Calu3 (cell line): ENCODE data around the gene NUB1. TPM values are rescaled to one million over a fixed set of nuclear protein-coding genes. Genes with fewer than 3 reads are reported as not detected.

Experiments
- BruUV-seq: library from RNA; stranded (reverse); fragments of 400-500 nt; replicated peaks from 2 replicates; lab custom pipeline; 2021; lab: Mats Ljungman, UMichigan
- CTCF ChIA-PET: fragments of 300-600 bp; sonication (Branson Sonifier 250); formaldehyde crosslinking; loops from one replicate; lab custom pipeline; 2022; ENCODE audit warnings: antibody characterized with exemption; lab: Charles Lee
- DNase-seq: peaks from one replicate; pipeline ENCODE4 v3.0.0; 2022
- H3K27ac Mint-ChIP-seq: one replicate; pipeline ENCODE4 v1.8.0; 2022; ENCODE audit warnings: mixed read lengths; ENCODE audit not compliant: unreplicated experiment
- H3K27me3 Mint-ChIP-seq: one replicate; pipeline ENCODE4 v1.8.0; 2022; ENCODE audit warnings: mixed read lengths; ENCODE audit not compliant: unreplicated experiment
- H3K36me3 Mint-ChIP-seq: one replicate; pipeline ENCODE4 v1.8.0; 2022; ENCODE audit warnings: mild to moderate bottlenecking, moderate library complexity, mixed read lengths; ENCODE audit not compliant: insufficient read depth, unreplicated experiment
- H3K4me1 Mint-ChIP-seq: one replicate; pipeline ENCODE4 v1.8.0; 2022; ENCODE audit warnings: mild to moderate bottlenecking, low read depth, mixed read lengths; ENCODE audit not compliant: unreplicated experiment
- H3K4me3 Mint-ChIP-seq: one replicate; pipeline ENCODE4 v1.8.0; 2022; ENCODE audit warnings: mild to moderate bottlenecking, low read depth, moderate library complexity, mixed read lengths; ENCODE audit not compliant: unreplicated experiment
- H3K9me3 Mint-ChIP-seq: one replicate; pipeline ENCODE4 v1.8.0; 2022; ENCODE audit warnings: low read depth, mixed read lengths; ENCODE audit not compliant: unreplicated experiment
- intact Hi-C: fragments of 100-400 bp; cut with micrococcal nuclease; formaldehyde crosslinking; loops from one replicate; pipeline ENCODE4 v1.10.0; 2022; ENCODE audit not compliant: unreplicated experiment
- total RNA-seq: library from RNA; stranded (reverse); gene quantifications from 2 replicates; pipeline ENCODE4 v1.2.3, GENCODE V29; 2022
- TF ChIP-seq, protein P1 (sequence below): fragments of 200-600 bp; IDR thresholded peaks from one replicate; pipeline ENCODE4 v1.8.0; 2022; ENCODE audit warnings: antibody characterized with exemption; ENCODE audit not compliant: unreplicated experiment

Gene NUB1
- total RNA-seq, 1 experiment from 2014 or later: 56.2 TPM

DNA sequence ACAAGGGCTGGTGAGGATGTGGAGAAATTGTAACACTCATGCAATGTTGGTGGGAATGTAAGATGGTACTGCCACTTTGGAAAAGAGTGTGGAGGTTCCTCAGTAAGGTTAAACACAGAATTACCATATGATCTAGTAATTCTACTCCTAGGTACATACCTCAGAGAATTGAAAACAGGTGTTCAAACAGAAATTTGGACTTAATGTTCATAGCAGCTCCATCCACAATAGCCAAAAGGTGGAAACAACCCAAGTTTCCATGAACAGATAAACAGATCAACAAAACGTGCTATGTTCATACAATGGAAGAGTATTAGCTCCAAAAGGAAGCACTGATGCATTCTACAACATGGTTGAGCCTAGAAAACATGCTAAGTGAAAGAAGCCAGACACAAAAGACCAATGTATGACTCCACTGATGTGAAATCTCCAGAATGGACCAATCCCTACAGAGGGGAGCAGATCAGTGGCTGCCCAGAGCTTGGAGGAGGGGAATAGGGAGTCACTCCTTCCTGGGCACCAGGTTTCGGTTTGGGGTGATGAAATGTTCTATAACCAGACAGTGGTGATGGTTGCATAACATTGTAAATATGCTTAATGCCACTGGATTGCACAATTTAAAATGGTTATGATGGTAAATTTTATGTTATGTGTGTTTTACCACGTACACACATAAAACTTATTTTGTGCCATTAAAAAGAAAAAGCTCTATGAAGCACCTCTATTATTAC, 73.9 kb downstream of the NUB1 start:
- CTCF ChIA-PET: interaction anchor here (0.6 kb wide), 1 partner anchor 32 kb away, joined by 3 read pairs; no protein-coding TSS in a partner anchor
- intact Hi-C loops: no loop called here
- no TSS peak for BruUV-seq
- TF ChIP-seq, protein P1, sequence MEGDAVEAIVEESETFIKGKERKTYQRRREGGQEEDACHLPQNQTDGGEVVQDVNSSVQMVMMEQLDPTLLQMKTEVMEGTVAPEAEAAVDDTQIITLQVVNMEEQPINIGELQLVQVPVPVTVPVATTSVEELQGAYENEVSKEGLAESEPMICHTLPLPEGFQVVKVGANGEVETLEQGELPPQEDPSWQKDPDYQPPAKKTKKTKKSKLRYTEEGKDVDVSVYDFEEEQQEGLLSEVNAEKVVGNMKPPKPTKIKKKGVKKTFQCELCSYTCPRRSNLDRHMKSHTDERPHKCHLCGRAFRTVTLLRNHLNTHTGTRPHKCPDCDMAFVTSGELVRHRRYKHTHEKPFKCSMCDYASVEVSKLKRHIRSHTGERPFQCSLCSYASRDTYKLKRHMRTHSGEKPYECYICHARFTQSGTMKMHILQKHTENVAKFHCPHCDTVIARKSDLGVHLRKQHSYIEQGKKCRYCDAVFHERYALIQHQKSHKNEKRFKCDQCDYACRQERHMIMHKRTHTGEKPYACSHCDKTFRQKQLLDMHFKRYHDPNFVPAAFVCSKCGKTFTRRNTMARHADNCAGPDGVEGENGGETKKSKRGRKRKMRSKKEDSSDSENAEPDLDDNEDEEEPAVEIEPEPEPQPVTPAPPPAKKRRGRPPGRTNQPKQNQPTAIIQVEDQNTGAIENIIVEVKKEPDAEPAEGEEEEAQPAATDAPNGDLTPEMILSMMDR: no peak
- peaks cover 5% of the 10 kb centered on the region for H3K36me3 Mint-ChIP-seq
- peaks cover 72% of the 10 kb centered on the region for H3K27me3 Mint-ChIP-seq
- no peak for DNase-seq
- no peaks in the 10 kb centered on the region for H3K4me1 Mint-ChIP-seq
- no peak overlapping the region for H3K27ac Mint-ChIP-seq
- H3K4me3 Mint-ChIP-seq: no peak overlapping the region
- H3K9me3 Mint-ChIP-seq: no peaks in the 10 kb centered on the region

DNA sequence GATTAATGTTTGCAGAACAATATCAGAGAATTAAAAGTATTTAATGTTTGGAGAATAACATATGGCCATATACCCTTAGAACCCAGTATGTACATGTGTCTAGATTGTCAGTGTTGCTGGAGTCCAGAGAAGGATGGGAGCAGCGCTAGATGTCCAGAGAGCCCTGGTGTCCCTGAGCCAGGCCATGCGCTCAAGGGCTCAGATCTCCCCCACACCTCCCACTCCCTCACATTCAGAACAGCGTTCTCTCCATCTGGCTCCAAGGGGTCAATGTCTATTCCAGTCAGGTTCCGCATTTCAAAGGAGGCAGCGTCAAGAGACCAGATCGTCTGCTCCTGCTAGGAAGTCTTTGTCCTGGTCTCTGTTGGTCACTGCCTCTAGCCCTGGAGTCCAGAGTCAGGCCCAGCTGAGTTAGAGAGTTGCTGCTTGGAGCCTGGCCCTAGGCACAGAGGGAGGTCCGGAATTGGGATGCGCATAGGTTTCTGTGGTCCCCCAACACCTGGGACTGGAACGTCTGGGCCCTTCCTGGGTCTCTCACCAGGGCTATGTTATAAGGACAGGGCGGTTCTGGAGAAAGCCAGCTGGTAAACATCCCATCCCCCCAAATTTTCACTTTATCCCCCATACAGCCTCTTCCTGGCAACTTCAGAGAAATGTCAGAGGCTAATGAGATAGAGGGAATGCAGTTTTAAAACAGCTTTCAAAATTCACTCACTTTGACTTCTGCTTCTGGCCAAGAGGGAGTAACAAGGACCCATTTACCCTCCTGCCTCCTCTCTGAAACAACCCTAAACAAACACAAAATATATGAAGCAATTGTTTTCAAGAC, 74.7 kb downstream of the NUB1 start:
- no peaks in the 10 kb centered on the region for H3K4me1 Mint-ChIP-seq
- CTCF ChIA-PET: interaction anchor here (0.6 kb wide), 1 partner anchor 31 kb away, joined by 3 read pairs; no protein-coding TSS in a partner anchor
- H3K4me3 Mint-ChIP-seq: no peak overlapping the region
- no peak for DNase-seq
- intact Hi-C loops: no loop called here
- H3K27ac Mint-ChIP-seq: no peak overlapping the region
- TF ChIP-seq, protein P1: no peak
- no peaks in the 10 kb centered on the region for H3K9me3 Mint-ChIP-seq
- no peaks in the 10 kb centered on the region for H3K36me3 Mint-ChIP-seq
- no TSS peak for BruUV-seq
- peaks cover 71% of the 10 kb centered on the region for H3K27me3 Mint-ChIP-seq

DNA sequence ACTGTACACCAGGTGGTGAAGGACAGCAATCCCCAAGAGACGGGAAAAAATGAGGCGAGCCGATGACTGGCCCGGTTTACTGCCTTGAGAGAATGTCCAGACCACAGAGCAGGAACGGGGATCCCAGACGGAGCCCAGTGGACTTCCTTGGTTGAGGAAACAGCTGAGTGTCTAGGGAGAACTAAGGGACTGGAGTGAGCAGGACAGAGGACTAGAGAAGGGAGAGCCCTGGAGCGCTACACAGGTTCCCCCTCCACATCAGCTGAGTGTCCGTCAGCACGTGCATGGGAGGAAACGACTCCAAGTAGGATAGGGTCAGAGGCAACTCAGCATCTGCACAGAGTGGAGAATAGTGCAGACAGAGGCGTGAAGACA, 75.3 kb downstream of the NUB1 start:
- Mint-ChIP-seq H3K9me3 (peaks cover 1% of the 10 kb centered on the region), H3K4me1 (no peaks in the 10 kb centered on the region), H3K27ac (no peak overlapping the region), H3K4me3 (no peak overlapping the region), H3K36me3 (no peaks in the 10 kb centered on the region), H3K27me3 (peaks cover 71% of the 10 kb centered on the region)
- CTCF ChIA-PET: no interaction called here
- DNase-seq: no peak
- TF ChIP-seq, protein P1: no peak
- BruUV-seq: no TSS peak
- intact Hi-C loops: no loop called here

DNA sequence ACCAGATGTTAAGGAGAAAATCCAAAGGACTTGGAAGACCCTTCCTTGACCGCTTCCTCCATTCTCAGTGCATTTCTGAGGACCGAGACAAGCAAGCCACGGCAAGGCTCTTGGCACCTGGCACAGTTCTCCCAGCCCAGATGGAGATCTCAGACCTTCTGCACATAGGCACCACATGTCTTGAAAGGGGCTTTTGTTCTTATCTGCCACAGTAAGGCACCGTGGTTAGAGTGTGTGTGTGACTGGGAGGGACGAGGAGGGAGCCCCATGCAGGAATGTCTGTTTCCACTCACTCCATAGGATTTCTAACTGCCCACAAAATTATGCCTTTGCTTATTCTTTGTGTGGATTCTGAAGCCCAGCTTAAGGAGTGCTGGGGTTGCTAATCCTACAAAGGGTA, 78.5 kb downstream of the NUB1 start:
- Mint-ChIP-seq H3K9me3 (peaks cover 9% of the 10 kb centered on the region), H3K4me1 (no peaks in the 10 kb centered on the region), H3K36me3 (no peaks in the 10 kb centered on the region), H3K27ac (no peak overlapping the region), H3K4me3 (no peak overlapping the region), H3K27me3 (peaks cover 46% of the 10 kb centered on the region)
- CTCF ChIA-PET: no interaction called here
- intact Hi-C loops: no loop called here
- TF ChIP-seq, protein P1: no peak
- no peak for DNase-seq
- no TSS peak for BruUV-seq
